ENCODE measurements around the gene KCNB1. TPM values are rescaled to one million over a fixed set of nuclear protein-coding genes. Genes with fewer than 3 reads are reported as not detected.

Gene KCNB1
- total and polyA plus RNA-seq, 2 of the 4 experiments (the other 2 are of a cell fraction): 0.05 TPM; not detected in 1

DNA sequence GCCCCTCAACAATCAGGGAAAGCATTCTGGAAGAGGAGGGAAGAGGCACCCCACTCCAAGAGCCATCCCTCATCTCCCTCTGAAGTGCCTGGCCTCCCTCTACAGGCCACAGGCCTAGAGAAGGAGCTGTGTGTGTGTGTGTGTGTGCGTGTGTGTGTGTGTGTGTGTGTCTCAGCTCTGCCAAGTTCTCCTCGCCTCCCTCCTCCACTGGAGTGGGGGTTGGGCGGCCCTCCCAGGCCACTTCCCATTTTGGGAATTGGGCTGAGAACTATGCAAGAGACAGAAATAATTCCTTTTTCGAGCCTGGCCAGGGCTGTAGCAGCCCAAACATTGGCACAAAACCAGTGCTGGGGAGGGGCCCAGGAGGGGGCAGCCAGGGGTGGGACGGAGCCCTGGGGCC is 35.7 kb downstream of the KCNB1 start:
- CTCF ChIA-PET: no interaction called here

More for the DNA sequence above, 35.7 kb downstream of the KCNB1 start:
- Histone ChIP-seq H2AK9ac (replicated peaks; ENCODE audit: low read depth, low read length, poor library complexity) (no peak overlapping the region), H3K18ac (ENCODE audit: low read depth, low read length) (no peak overlapping the region), H3K23ac (ENCODE audit: low read depth, low read length) (no peak overlapping the region), H2AK5ac (ENCODE audit: low read depth, low read length) (no peak overlapping the region), H3K79me1 (ENCODE audit: low read depth in 1 of 2, low read length in 2 of 2) (no peaks in the 10 kb centered on the region), H4K20me1 (ENCODE audit: insufficient read depth, low read length) (no peaks in the 10 kb centered on the region), H3K14ac (replicated peaks; ENCODE audit: low read depth, low read length) (no peak overlapping the region), H4K5ac (ENCODE audit: low read depth, low read length) (no peak overlapping the region), H2BK20ac (ENCODE audit: low read depth, low read length) (no peak overlapping the region), H3K9me3 (ENCODE audit: control insufficient read depth, insufficient read depth, low read length) (no peaks in the 10 kb centered on the region), H3K36me3 (ENCODE audit: control insufficient read depth, insufficient read depth, low read length) (no peaks in the 10 kb centered on the region), H3K4me2 (ENCODE audit: low read depth, low read length) (no peak overlapping the region), H2AFZ (replicated peaks; ENCODE audit: low read length, poor library complexity) (no peak overlapping the region), H3K4ac (ENCODE audit: low read depth, low read length) (no peak overlapping the region), H3K9ac (ENCODE audit: low read depth, low read length) (no peak overlapping the region), H3K27me3 (ENCODE audit: control insufficient read depth, insufficient read depth, low read length) (peaks cover 50% of the 10 kb centered on the region), H4K8ac (ENCODE audit: low read depth in 2 of 2, low read length in 2 of 2) (no peak overlapping the region), H2BK120ac (ENCODE audit: low read depth, low read length) (no peak overlapping the region), H4K91ac (ENCODE audit: insufficient read depth, low read depth, low read length) (no peak overlapping the region), H2BK15ac (ENCODE audit: low read depth, low read length) (no peak overlapping the region), H3K9me1 (ENCODE audit: insufficient read depth, low read length) (no peaks in the 10 kb centered on the region), H3K4me1 (ENCODE audit: control insufficient read depth, insufficient read depth, low read length) (no peaks in the 10 kb centered on the region), H3K4me3 (ENCODE audit: insufficient read depth, low read depth, low read length) (no peak overlapping the region), H2BK5ac (ENCODE audit: low read depth, low read length, poor library complexity, severe bottlenecking) (no peak overlapping the region), H3K56ac (ENCODE audit: extremely low read depth, insufficient read depth, low read length) (no peak overlapping the region), H3K27ac (ENCODE audit: insufficient read depth, low read length) (no peak overlapping the region)
- WGBS, 2 experiments (ENCODE audit: extremely low coverage in 2 of 2, insufficient read length in 1 of 2): no CpG with 5 or more reads among the region's 5 CpGs
- ATAC-seq (ENCODE audit: low read depth): no peak
- intact Hi-C loops (cut with micrococcal nuclease) (no loop called here), dilution Hi-C loops (cut with HindIII; ENCODE audit: low sequenced_read_pairs, unreplicated experiment) (no loop called here), in situ Hi-C loops (cut with MboI; ENCODE audit: low sequenced_read_pairs) (no loop called here)
- no TSS peak for BruUV-seq (replicated peaks)
- TF ChIP-seq MXI1 (IDR thresholded peaks at IDR 0.05; ENCODE audit: borderline replicate concordance, low read depth, low read length): no peak
- TF ChIP-seq, protein P1, sequence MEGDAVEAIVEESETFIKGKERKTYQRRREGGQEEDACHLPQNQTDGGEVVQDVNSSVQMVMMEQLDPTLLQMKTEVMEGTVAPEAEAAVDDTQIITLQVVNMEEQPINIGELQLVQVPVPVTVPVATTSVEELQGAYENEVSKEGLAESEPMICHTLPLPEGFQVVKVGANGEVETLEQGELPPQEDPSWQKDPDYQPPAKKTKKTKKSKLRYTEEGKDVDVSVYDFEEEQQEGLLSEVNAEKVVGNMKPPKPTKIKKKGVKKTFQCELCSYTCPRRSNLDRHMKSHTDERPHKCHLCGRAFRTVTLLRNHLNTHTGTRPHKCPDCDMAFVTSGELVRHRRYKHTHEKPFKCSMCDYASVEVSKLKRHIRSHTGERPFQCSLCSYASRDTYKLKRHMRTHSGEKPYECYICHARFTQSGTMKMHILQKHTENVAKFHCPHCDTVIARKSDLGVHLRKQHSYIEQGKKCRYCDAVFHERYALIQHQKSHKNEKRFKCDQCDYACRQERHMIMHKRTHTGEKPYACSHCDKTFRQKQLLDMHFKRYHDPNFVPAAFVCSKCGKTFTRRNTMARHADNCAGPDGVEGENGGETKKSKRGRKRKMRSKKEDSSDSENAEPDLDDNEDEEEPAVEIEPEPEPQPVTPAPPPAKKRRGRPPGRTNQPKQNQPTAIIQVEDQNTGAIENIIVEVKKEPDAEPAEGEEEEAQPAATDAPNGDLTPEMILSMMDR (conservative IDR thresholded peaks at IDR 0.05; ENCODE audit: low read depth, low read length): no peak
- no peak for TF ChIP-seq CEBPB (IDR thresholded peaks at IDR 0.05; ENCODE audit: low read depth, low read length)
- TF ChIP-seq CHD1 (IDR thresholded peaks at IDR 0.05; ENCODE audit: low read depth, low read length): no peak
- TF ChIP-seq POLR2A (IDR thresholded peaks at IDR 0.05; ENCODE audit: low read depth, low read length): no peak
- no peak for TF ChIP-seq MAZ (IDR thresholded peaks at IDR 0.05; ENCODE audit: borderline replicate concordance, low read depth, low read length)
- no peak for TF ChIP-seq BHLHE40 (IDR thresholded peaks at IDR 0.05; ENCODE audit: low read depth, low read length)
- no peak for TF ChIP-seq ELK1 (IDR thresholded peaks at IDR 0.05; ENCODE audit: borderline replicate concordance, low read depth, low read length)
- no peak for TF ChIP-seq SMC3 (IDR thresholded peaks at IDR 0.05; ENCODE audit: low read depth, low read length)
- TF ChIP-seq, protein P2, sequence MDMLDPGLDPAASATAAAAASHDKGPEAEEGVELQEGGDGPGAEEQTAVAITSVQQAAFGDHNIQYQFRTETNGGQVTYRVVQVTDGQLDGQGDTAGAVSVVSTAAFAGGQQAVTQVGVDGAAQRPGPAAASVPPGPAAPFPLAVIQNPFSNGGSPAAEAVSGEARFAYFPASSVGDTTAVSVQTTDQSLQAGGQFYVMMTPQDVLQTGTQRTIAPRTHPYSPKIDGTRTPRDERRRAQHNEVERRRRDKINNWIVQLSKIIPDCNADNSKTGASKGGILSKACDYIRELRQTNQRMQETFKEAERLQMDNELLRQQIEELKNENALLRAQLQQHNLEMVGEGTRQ (IDR thresholded peaks at IDR 0.05; ENCODE audit: low read depth, low read length): no peak
- TF ChIP-seq FOS (IDR thresholded peaks at IDR 0.05; ENCODE audit: low read depth, low read length): no peak
- TF ChIP-seq NFE2L2 (IDR thresholded peaks at IDR 0.05; ENCODE audit: low read depth, low read length): no peak
- no peak for TF ChIP-seq MAFK (IDR thresholded peaks at IDR 0.05; ENCODE audit: low read depth, low read length)
- POLR2A ChIA-PET (ENCODE audit: unreplicated experiment): no interaction called here
- DNase-seq: no peak

Measured in IMR-90 (cell line).